Superior temporal gyrus (tissue), 1 donor: ENCODE results near the gene SELENOM.
A peak's percentile ranks its signal among the peaks of the same experiment; 100 is the strongest.

Source experiments
- DNase-seq: peaks from one replicate; pipeline ENCODE4 v3.0.0-alpha.2; 2016; ENCODE audit errors: extremely low spot score

The SELENOM gene

GRCh38 chr22:31107178-31107893, at the start of gene SELENOM:
TSS of gene SELENOM (minus strand) at chr22:31107568. CDS start at chr22:31107505, 63 bp downstream.
- peak; percentile 90 for DNase-seq

GRCh38 chr22:31155422-31155821, 48.1 kb upstream of the SELENOM start:
- DNase-seq, result no peak

- DNase-seq, result no peak
Observed at GRCh38 chr22:31154975-31155374, 47.6 kb upstream of the SELENOM start.

- no peak for DNase-seq
Observed at GRCh38 chr22:31153357-31153756, 46.0 kb upstream of the SELENOM start.

- no peak for DNase-seq
Observed at GRCh38 chr22:31151872-31152271, 44.5 kb upstream of the SELENOM start.

GRCh38 chr22:31150615-31151014, 43.2 kb upstream of the SELENOM start:
- no peak for DNase-seq

GRCh38 chr22:31148953-31149627, 41.7 kb upstream of the SELENOM start:
- peak; percentile 81 for DNase-seq

GRCh38 chr22:31148488-31148887, 41.1 kb upstream of the SELENOM start:
- no peak for DNase-seq

- no peak for DNase-seq
Observed at GRCh38 chr22:31144223-31144622, 36.9 kb upstream of the SELENOM start.

- DNase-seq, result peak; percentile 53
Observed at GRCh38 chr22:31143537-31143936, 36.2 kb upstream of the SELENOM start.

- no peak for DNase-seq
Observed at GRCh38 chr22:31143038-31143437, 35.7 kb upstream of the SELENOM start.

GRCh38 chr22:31142285-31142684, 34.9 kb upstream of the SELENOM start:
- DNase-seq, result no peak

- DNase-seq, result no peak
Observed at GRCh38 chr22:31141551-31141950, 34.2 kb upstream of the SELENOM start.

GRCh38 chr22:31140746-31141145, 33.4 kb upstream of the SELENOM start:
- no peak for DNase-seq

GRCh38 chr22:31139866-31140716, 32.7 kb upstream of the SELENOM start, which contains the start of gene PLA2G3:
TSS of gene PLA2G3 (minus strand) at chr22:31140508. CDS start at chr22:31140354, 154 bp downstream.
- DNase-seq, result no peak

- DNase-seq, result no peak
Observed at GRCh38 chr22:31139066-31139465, 31.7 kb upstream of the SELENOM start.

GRCh38 chr22:31138126-31138525, 30.8 kb upstream of the SELENOM start:
- DNase-seq, result no peak

- DNase-seq, result no peak
Observed at GRCh38 chr22:31137721-31138120, 30.4 kb upstream of the SELENOM start.

- DNase-seq, result no peak
Observed at GRCh38 chr22:31136711-31137110, 29.3 kb upstream of the SELENOM start.

- DNase-seq, result no peak
Observed at GRCh38 chr22:31136155-31136554, 28.8 kb upstream of the SELENOM start.

- no peak for DNase-seq
Observed at GRCh38 chr22:31135706-31136105, 28.3 kb upstream of the SELENOM start.

GRCh38 chr22:31134688-31135087, 27.3 kb upstream of the SELENOM start:
- no peak for DNase-seq
